OCI-LY7 (cell line): ENCODE measurements around the gene SBF2. TPM values are rescaled to one million over a fixed set of nuclear protein-coding genes. Genes with fewer than 3 reads are reported as not detected.

ENCODE experiments used
- BruUV-seq: library from RNA; stranded (reverse); fragments of 400-500 nt; replicated peaks from 2 replicates; lab custom pipeline; 2021; lab: Mats Ljungman, UMichigan
- CTCF ChIA-PET: fragments of 300-600 bp; sonication (Branson Sonifier 250); formaldehyde crosslinking; loops from one replicate; lab custom pipeline; 2022; ENCODE audit warnings: antibody characterized with exemption; ENCODE audit not compliant: unreplicated experiment; lab: Charles Lee
- POLR2A ChIA-PET: fragments of 300-600 bp; sonication (Branson Sonifier 250); formaldehyde crosslinking; loops from one replicate; lab custom pipeline; 2022; ENCODE audit warnings: antibody characterized with exemption; lab: Charles Lee
- DNase-seq: peaks from one replicate; pipeline ENCODE4 v3.0.0-alpha.2; 2015; ENCODE audit warnings: low spot score
- H2AFZ ChIP-seq: fragments of 200-600 bp; sonication (generic), shearing (Covaris generic); 2 replicates; pipeline ENCODE4 v1.6.1; 2014; ENCODE audit warnings: mild to moderate bottlenecking, antibody characterized with exemption, low read length, moderate library complexity
- H3K27ac ChIP-seq: fragments of 200-600 bp; sonication (generic); 2 replicates; pipeline ENCODE4 v1.5.1; 2014; ENCODE audit warnings: mixed run types, low read depth, mild to moderate bottlenecking, moderate library complexity, low read length, inconsistent platforms; ENCODE audit not compliant: poor library complexity, severe bottlenecking
- H3K36me3 ChIP-seq: fragments of 200-600 bp; sonication (generic); 2 replicates; pipeline ENCODE4 v1.6.1; 2014; ENCODE audit warnings: mild to moderate bottlenecking, antibody characterized with exemption, low read length, moderate library complexity, mixed read lengths; ENCODE audit not compliant: insufficient read depth
- H3K4me1 ChIP-seq: fragments of 200-600 bp; sonication (generic); 2 replicates; pipeline ENCODE4 v1.5.1; 2014; ENCODE audit warnings: mild to moderate bottlenecking, low read length; ENCODE audit not compliant: insufficient read depth, poor library complexity, severe bottlenecking
- H3K4me2 ChIP-seq: fragments of 200-600 bp; sonication (generic); 2 replicates; pipeline ENCODE4 v1.6.1; 2014; ENCODE audit warnings: mild to moderate bottlenecking, low read length
- H3K4me3 ChIP-seq: fragments of 200-600 bp; sonication (generic); 2 replicates; pipeline ENCODE4 v1.5.1; 2014; ENCODE audit warnings: mild to moderate bottlenecking, low read depth, low read length; ENCODE audit not compliant: poor library complexity, severe bottlenecking
- H3K79me2 ChIP-seq: fragments of 200-600 bp; sonication (generic); 2 replicates; pipeline ENCODE4 v1.6.1; 2016; ENCODE audit warnings: low read depth, mild to moderate bottlenecking, low read length, moderate library complexity, mixed read lengths; ENCODE audit not compliant: insufficient read depth
- H3K9me2 ChIP-seq: fragments of 200-600 bp; sonication (generic); 2 replicates; pipeline ENCODE4 v1.6.1; 2016; ENCODE audit warnings: mild to moderate bottlenecking, low read length, mixed read lengths; ENCODE audit not compliant: insufficient read depth
- H3K9me3 ChIP-seq: fragments of 200-600 bp; sonication (generic); 2 replicates; pipeline ENCODE4 v1.6.1; 2014; ENCODE audit warnings: mild to moderate bottlenecking, mixed run types, low read length, mixed read lengths
- H4K20me1 ChIP-seq: fragments of 200-600 bp; sonication (generic); 2 replicates; pipeline ENCODE4 v1.6.1; 2014; ENCODE audit warnings: mild to moderate bottlenecking, antibody characterized with exemption, low read length, moderate library complexity, mixed read lengths; ENCODE audit not compliant: insufficient read depth
- CTCF ChIP-seq: fragments of 200-600 bp; sonication (generic); conservative IDR thresholded peaks from 2 replicates; pipeline ENCODE4 v1.5.1; 2014; ENCODE audit warnings: mild to moderate bottlenecking, antibody characterized with exemption, low read length, moderate library complexity, mixed read lengths
- EZH2phosphoT487 ChIP-seq: fragments of 200-600 bp; sonication (generic); IDR thresholded peaks from 2 replicates; pipeline ENCODE4 v1.6.1; 2018; ENCODE audit warnings: low read depth, borderline replicate concordance, mild to moderate bottlenecking, mixed run types, antibody characterized with exemption, low read length, moderate library complexity, mixed read lengths
- intact Hi-C: fragments of 100-400 bp; cut with micrococcal nuclease; formaldehyde crosslinking; loops from one replicate; pipeline ENCODE4 v1.10.0; 2022; ENCODE audit not compliant: unreplicated experiment
- total RNA-seq, 2 experiments: library from RNA; depleted of rRNA in 1 of 2; stranded (reverse); fragments of >200 nt in 1 of 2; shearing (Covaris generic) in 1 of 2; gene quantifications; 2 replicates each; pipeline ENCODE4 v1.2.3, GENCODE V29; 2014 to 2022

Gene SBF2
- total RNA-seq, 2 experiments from 2014 or later, result 12.9 to 14.3 TPM

DNA sequence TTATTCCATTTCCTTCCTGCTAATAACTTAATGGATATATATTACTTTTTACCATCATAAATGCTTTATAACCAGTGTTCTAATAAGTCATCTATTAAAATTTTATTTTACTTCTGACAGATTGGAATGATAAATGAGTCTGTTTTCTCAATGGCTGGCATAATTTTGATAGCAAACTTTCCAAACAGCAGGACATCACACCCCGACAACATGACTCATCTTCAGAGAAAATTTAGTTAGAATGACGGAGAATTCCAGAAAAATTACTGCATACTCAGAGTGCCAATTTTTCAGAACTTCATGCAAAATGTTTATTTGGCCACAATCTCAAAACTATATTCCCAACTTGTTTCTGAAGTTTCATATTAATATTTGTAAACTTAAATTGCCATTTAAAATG, 455.8 kb downstream of the SBF2 start:
- no peaks in the 10 kb centered on the region for H3K9me3 ChIP-seq
- H3K4me3 ChIP-seq, result no peak overlapping the region
- no peaks in the 10 kb centered on the region for H3K79me2 ChIP-seq
- H3K4me2 ChIP-seq, result no peak overlapping the region
- CTCF ChIA-PET, result no interaction called here
- TF ChIP-seq CTCF (no peak), EZH2phosphoT487 (no peak)
- H3K9me2 ChIP-seq, result no peaks in the 10 kb centered on the region
- no peaks in the 10 kb centered on the region for H4K20me1 ChIP-seq
- DNase-seq, result no peak
- H2AFZ ChIP-seq, result no peak overlapping the region
- BruUV-seq, result no TSS peak
- no peaks in the 10 kb centered on the region for H3K36me3 ChIP-seq
- H3K4me1 ChIP-seq, result peaks cover 6% of the 10 kb centered on the region
- intact Hi-C loops, result no loop called here
- POLR2A ChIA-PET, result no interaction called here
- H3K27ac ChIP-seq, result no peak overlapping the region

DNA sequence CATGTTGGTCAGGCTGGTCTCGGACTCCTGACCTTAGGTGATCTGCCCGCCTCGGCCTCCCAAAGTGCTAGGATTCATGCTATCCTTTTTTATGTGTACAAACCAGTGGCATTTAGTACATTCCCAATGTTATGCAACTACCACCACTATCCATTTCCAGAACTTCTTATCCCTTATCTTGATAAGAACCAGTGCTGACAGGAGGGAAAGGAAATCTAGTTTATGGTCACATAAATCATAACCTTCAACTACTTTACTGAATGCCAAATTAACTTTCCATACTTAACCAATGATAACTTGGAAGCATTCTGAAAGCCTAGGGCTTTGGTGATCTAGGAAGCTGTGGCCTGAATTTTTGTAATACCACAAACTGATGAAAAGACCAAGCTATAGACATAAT, 459.7 kb downstream of the SBF2 start:
- CTCF ChIA-PET, result no interaction called here
- Histone ChIP-seq H3K4me2 (no peak overlapping the region), H4K20me1 (no peaks in the 10 kb centered on the region), H3K9me3 (no peaks in the 10 kb centered on the region), H3K4me3 (no peak overlapping the region), H3K36me3 (no peaks in the 10 kb centered on the region), H3K4me1 (no peaks in the 10 kb centered on the region), H3K79me2 (no peaks in the 10 kb centered on the region), H2AFZ (no peak overlapping the region), H3K9me2 (no peaks in the 10 kb centered on the region), H3K27ac (no peak overlapping the region)
- DNase-seq, result no peak
- BruUV-seq, result no TSS peak
- POLR2A ChIA-PET, result interaction anchor here (0.6 kb wide), 1 partner anchor 19 kb away, joined by 3 read pairs; no protein-coding TSS in a partner anchor
- TF ChIP-seq CTCF (no peak), EZH2phosphoT487 (no peak)
- intact Hi-C loops, result no loop called here

GRCh38 chr11:9831122-9831521, 462.9 kb downstream of the SBF2 start:
- TF ChIP-seq EZH2phosphoT487 (no peak), CTCF (no peak)
- CTCF ChIA-PET, result no interaction called here
- BruUV-seq, result no TSS peak
- Histone ChIP-seq H3K4me2 (no peak overlapping the region), H3K9me2 (no peaks in the 10 kb centered on the region), H2AFZ (no peak overlapping the region), H3K4me3 (no peak overlapping the region), H3K79me2 (no peaks in the 10 kb centered on the region), H4K20me1 (no peaks in the 10 kb centered on the region), H3K9me3 (no peaks in the 10 kb centered on the region), H3K27ac (no peak overlapping the region), H3K36me3 (no peaks in the 10 kb centered on the region), H3K4me1 (no peaks in the 10 kb centered on the region)
- intact Hi-C loops, result no loop called here
- peak; percentile 29 for DNase-seq
- POLR2A ChIA-PET, result interaction anchor here (0.7 to 0.8 kb wide), 3 partner anchors 13 to 260 kb away, joined by 3 to 6 read pairs (median 4); no protein-coding TSS in a partner anchor
